Lung microvascular endothelial cell (primary cell): ENCODE measurements around the gene LMO2. TPM values are rescaled to one million over a fixed set of nuclear protein-coding genes. Genes with fewer than 3 reads are reported as not detected.
"Not testable (repeated sequence)": the region's sequence is repeated elsewhere in the genome, so short reads cannot be mapped to it uniquely, and the experiment has no call there.

Source experiments
- DNase-seq, 2 donors: peaks; one replicate each; pipeline versions ENCODE4 v3.0.0 to v3.0.0-alpha.2; 2010; ENCODE audit warnings: low read depth in 2 of 2
- total RNA-seq: library from RNA; depleted of rRNA; stranded (reverse); fragments of >200 nt; gene quantifications from 2 replicates; pipeline ENCODE4 v1.2.1, GENCODE V29; 2014

Gene LMO2
- total RNA-seq, 1 donor from 2014 or later: 78.4 TPM

- DNase-seq: no peak
Observed at GRCh38 chr11:33827206-33827605, 64.7 kb downstream of the LMO2 start.

- DNase-seq: no peak
Observed at GRCh38 chr11:33825854-33826560, 65.9 kb downstream of the LMO2 start.

- not testable (repeated sequence) for DNase-seq
Observed at GRCh38 chr11:33822981-33823380, 68.9 kb downstream of the LMO2 start.

GRCh38 chr11:33819278-33820035 is 72.4 kb downstream of the LMO2 start:
- DNase-seq: no peak

Other genes with a start within 250 kb of the LMO2 start
- under 0.01 TPM in 1 of 2 replicates, not detected in the other for gene C11orf91, start 191.2 kb downstream of the LMO2 start, total RNA-seq
- 530 and 1,137 TPM in 2 replicates for gene CD59, start 155.7 kb downstream of the LMO2 start, total RNA-seq
- 20.0 and 29.0 TPM in 2 replicates for gene FBXO3, start 117.6 kb downstream of the LMO2 start, total RNA-seq
- gene CAPRIN1, start 159.7 kb upstream of the LMO2 start, total RNA-seq: 119 and 133 TPM in 2 replicates
- gene NAT10, start 213.6 kb upstream of the LMO2 start, total RNA-seq: 9.4 and 13.3 TPM in 2 replicates